Measurements from ENCODE around the gene UNC45A.
A peak's percentile ranks its signal among the peaks of the same experiment; 100 is the strongest.
"Not testable (repeated sequence)": the region's sequence is repeated elsewhere in the genome, so short reads cannot be mapped to it uniquely, and the experiment has no call there.

UNC45A gene

GRCh38 chr15:90934949-90935751, at the start of gene UNC45A:
Gene UNC45A, plus strand, starts transcription at chr15:90935285. Its CDS starts 40 bp downstream, at chr15:90935325.
- peak; percentile 88 to 95 for DNase-seq (ENCODE audit: low read depth in 2 of 2)

GRCh38 chr15:90885432-90886290, 49.4 kb upstream of the UNC45A start:
- DNase-seq (ENCODE audit: low read depth in 2 of 2), result peak; percentile 58 to 80

GRCh38 chr15:90886291-90886614, 48.8 kb upstream of the UNC45A start:
- DNase-seq (ENCODE audit: low read depth in 2 of 2), result no peak

GRCh38 chr15:90887037-90887481, 48.0 kb upstream of the UNC45A start:
- DNase-seq (ENCODE audit: low read depth in 2 of 2), result no peak

GRCh38 chr15:90889313-90889730, 45.8 kb upstream of the UNC45A start:
- DNase-seq (ENCODE audit: low read depth in 2 of 2), result no peak

GRCh38 chr15:90889736-90890456, 45.2 kb upstream of the UNC45A start:
- DNase-seq (ENCODE audit: low read depth in 2 of 2), result no peak

GRCh38 chr15:90890839-90891238, 44.2 kb upstream of the UNC45A start:
- DNase-seq (ENCODE audit: low read depth in 2 of 2), result no peak

GRCh38 chr15:90891346-90891949, 43.6 kb upstream of the UNC45A start:
- DNase-seq (ENCODE audit: low read depth in 2 of 2), result no peak

GRCh38 chr15:90892023-90892422, 43.1 kb upstream of the UNC45A start:
- DNase-seq (ENCODE audit: low read depth in 2 of 2), result no peak

GRCh38 chr15:90892498-90893174, 42.4 kb upstream of the UNC45A start:
- no peak for DNase-seq (ENCODE audit: low read depth in 2 of 2)

- no peak for DNase-seq (ENCODE audit: low read depth in 2 of 2)
Observed at GRCh38 chr15:90893175-90894090, 41.7 kb upstream of the UNC45A start.

- no peak for DNase-seq (ENCODE audit: low read depth in 2 of 2)
Observed at GRCh38 chr15:90895571-90896117, 39.4 kb upstream of the UNC45A start.

GRCh38 chr15:90897131-90897655, 37.9 kb upstream of the UNC45A start:
- DNase-seq (ENCODE audit: low read depth in 2 of 2), result not testable (repeated sequence)

GRCh38 chr15:90901175-90902039, 33.7 kb upstream of the UNC45A start:
- no peak for DNase-seq (ENCODE audit: low read depth in 2 of 2)

- DNase-seq (ENCODE audit: low read depth in 2 of 2), result peak; percentile 48 to 62
Observed at GRCh38 chr15:90902040-90902839, 32.8 kb upstream of the UNC45A start.

GRCh38 chr15:90902840-90903732, 32.0 kb upstream of the UNC45A start, which contains the start of gene MAN2A2:
Gene MAN2A2, plus strand, starts transcription at chr15:90903302. Its CDS starts 906 bp downstream, at chr15:90904208.
- DNase-seq (ENCODE audit: low read depth in 2 of 2), result peak; percentile 73 to 74

All from stimulated activated CD4-positive, alpha-beta T cell treated with anti-CD3 and anti-CD28 coated beads, Interleukin-15, amount 100 ng/mL, for 48 hours (primary cell).